DOHH2 (cell line): ENCODE data around the gene REEP2.

Experiments used
- H3F3A ChIP-seq: fragments of 200-600 bp; sonication (generic), shearing (Covaris generic); 2 replicates; pipeline ENCODE4 v1.6.0; 2016; ENCODE audit warnings: antibody characterized with exemption, mild to moderate bottlenecking; ENCODE audit not compliant: control insufficient read depth, insufficient read depth
- H3K27ac ChIP-seq: fragments of 200-600 bp; sonication (generic); 2 replicates; pipeline ENCODE4 v1.5.1; 2014; ENCODE audit warnings: low read depth, mild to moderate bottlenecking, low read length, moderate library complexity
- H3K27me3 ChIP-seq: fragments of 200-600 bp; sonication (generic); 2 replicates; pipeline ENCODE4 v1.6.1; 2014; ENCODE audit warnings: mild to moderate bottlenecking, low read length, mixed read lengths; ENCODE audit not compliant: control insufficient read depth
- H3K36me3 ChIP-seq: fragments of 200-600 bp; sonication (generic); 2 replicates; pipeline ENCODE4 v1.6.1; 2014; ENCODE audit warnings: mild to moderate bottlenecking, low read length, moderate library complexity, mixed read lengths; ENCODE audit not compliant: control insufficient read depth
- H3K4me1 ChIP-seq: fragments of 200-600 bp; sonication (generic); 2 replicates; pipeline ENCODE4 v1.6.1; 2014; ENCODE audit warnings: mild to moderate bottlenecking, low read length, mixed read lengths; ENCODE audit not compliant: control insufficient read depth
- H3K4me2 ChIP-seq: fragments of 200-600 bp; sonication (generic); 2 replicates; pipeline ENCODE4 v1.6.0; 2014; ENCODE audit warnings: mild to moderate bottlenecking, low read length, moderate library complexity
- H3K4me3 ChIP-seq: fragments of 200-600 bp; sonication (generic); 2 replicates; pipeline ENCODE4 v1.5.1; 2014; ENCODE audit warnings: mild to moderate bottlenecking, low read length, mixed read lengths
- H3K79me2 ChIP-seq: fragments of 200-600 bp; sonication (generic); 2 replicates; pipeline ENCODE4 v1.6.1; 2014; ENCODE audit warnings: mild to moderate bottlenecking, low read length, mixed read lengths; ENCODE audit not compliant: control insufficient read depth
- H3K9me2 ChIP-seq: fragments of 200-600 bp; sonication (generic); replicated peaks from 2 replicates; pipeline ENCODE4 v1.6.1; 2014; ENCODE audit warnings: mild to moderate bottlenecking, low read length, mixed read lengths; ENCODE audit not compliant: control insufficient read depth
- H3K9me3 ChIP-seq: fragments of 200-600 bp; sonication (generic); 2 replicates; pipeline ENCODE4 v1.6.1; 2014; ENCODE audit warnings: antibody characterized with exemption, low read length, mixed read lengths; ENCODE audit not compliant: control insufficient read depth, insufficient read depth
- H4K20me1 ChIP-seq: fragments of 200-600 bp; sonication (generic); 2 replicates; pipeline ENCODE4 v1.6.0; 2014; ENCODE audit warnings: low read depth, mild to moderate bottlenecking, antibody characterized with exemption, low read length, moderate library complexity; ENCODE audit not compliant: control insufficient read depth, insufficient read depth
- CTCF ChIP-seq: fragments of 200-600 bp; sonication (generic); IDR thresholded peaks from one replicate; pipeline ENCODE4 v1.5.1; 2014; ENCODE audit warnings: antibody characterized with exemption, mild to moderate bottlenecking, low read depth, low read length; ENCODE audit not compliant: poor library complexity, severe bottlenecking
- EZH2phosphoT487 ChIP-seq: fragments of 200-600 bp; sonication (generic); IDR thresholded peaks from 2 replicates; pipeline ENCODE4 v1.6.1; 2017; ENCODE audit warnings: borderline replicate concordance, mild to moderate bottlenecking, antibody characterized with exemption, low read length, moderate library complexity, mixed read lengths

The REEP2 gene

GRCh38 chr5:138425079-138425478 lies 13.8 kb upstream of the REEP2 start:
- peaks cover 81% of the 10 kb centered on the region for H3K36me3 ChIP-seq
- H3K27ac ChIP-seq = no peak overlapping the region
- no peaks in the 10 kb centered on the region for H4K20me1 ChIP-seq
- no peak overlapping the region for H3K4me3 ChIP-seq
- no peak for TF ChIP-seq EZH2phosphoT487
- no peak for TF ChIP-seq CTCF
- H3K4me1 ChIP-seq = no peaks in the 10 kb centered on the region
- no peaks in the 10 kb centered on the region for H3K9me2 ChIP-seq
- H3K79me2 ChIP-seq = no peaks in the 10 kb centered on the region
- no peak overlapping the region for H3K4me2 ChIP-seq
- H3K9me3 ChIP-seq = no peaks in the 10 kb centered on the region
- no peaks in the 10 kb centered on the region for H3F3A ChIP-seq
- H3K27me3 ChIP-seq = no peaks in the 10 kb centered on the region

GRCh38 chr5:138435943-138436342 lies 2.9 kb upstream of the REEP2 start:
- Histone ChIP-seq H3F3A (peaks cover 19% of the 10 kb centered on the region), H3K36me3 (peaks cover 41% of the 10 kb centered on the region), H3K79me2 (no peaks in the 10 kb centered on the region), H3K4me2 (no peak overlapping the region), H3K9me2 (no peaks in the 10 kb centered on the region), H3K4me3 (no peak overlapping the region), H3K27ac (no peak overlapping the region), H4K20me1 (peaks cover 10% of the 10 kb centered on the region; the same call in 1 of the 2 replicates), H3K27me3 (0 out of 2 replicates have a peak, but pooled peaks cover 5% of the 10 kb centered on the region), H3K4me1 (peaks cover 12% of the 10 kb centered on the region), H3K9me3 (no peaks in the 10 kb centered on the region)
- TF ChIP-seq CTCF (no peak), EZH2phosphoT487 (no peak)

GRCh38 chr5:138438003-138438723 lies 694 bp upstream of the REEP2 start:
- H3K4me1 ChIP-seq = peaks cover 12% of the 10 kb centered on the region
- no peak overlapping the region for H3K27ac ChIP-seq
- peaks cover 27% of the 10 kb centered on the region for H3K36me3 ChIP-seq
- H3K9me3 ChIP-seq = no peaks in the 10 kb centered on the region
- TF ChIP-seq CTCF = no peak
- TF ChIP-seq EZH2phosphoT487 = no peak
- H3K27me3 ChIP-seq = 0 out of 2 replicates have a peak, but pooled peaks cover 5% of the 10 kb centered on the region
- no peaks in the 10 kb centered on the region for H3K9me2 ChIP-seq
- H3K4me3 ChIP-seq = peak overlapping the region; percentile 73
- no peaks in the 10 kb centered on the region for H3K79me2 ChIP-seq
- H3F3A ChIP-seq = peaks cover 19% of the 10 kb centered on the region
- peak overlapping the region; percentile 90 for H3K4me2 ChIP-seq
- H4K20me1 ChIP-seq = peaks cover 10% of the 10 kb centered on the region; the same call in 1 of the 2 replicates
